B cell (primary cell): ENCODE data around the gene COL1A1. TPM values are rescaled to one million over a fixed set of nuclear protein-coding genes. Genes with fewer than 3 reads are reported as not detected.

Source experiments
- ATAC-seq: fragments of 200-7000 bp; cut with Tn5 transposase; one replicate; pipeline ENCODE4 v1.10.0; 2021; ENCODE audit warnings: low read depth, mild to moderate bottlenecking, moderate number of reproducible peaks, moderate library complexity
- CTCF ChIA-PET: fragments of 350-600 bp; sonication (Branson Sonifier 250); formaldehyde crosslinking; loops from one replicate; lab custom pipeline; 2021; ENCODE audit warnings: antibody characterized with exemption, inconsistent platforms; lab: Charles Lee
- POLR2A ChIA-PET: fragments of 350-600 bp; sonication (Branson Sonifier 250); formaldehyde crosslinking; loops from one replicate; lab custom pipeline; 2021; ENCODE audit warnings: antibody characterized with exemption; lab: Charles Lee
- DNase-seq: peaks from one replicate; pipeline ENCODE4 v3.0.0; 2013
- H2AFZ ChIP-seq: 2 replicates; pipeline ENCODE4 v1.6.1; 2012; ENCODE audit warnings: mild to moderate bottlenecking, low read depth, low read length; ENCODE audit not compliant: insufficient read depth, poor library complexity, severe bottlenecking
- H3K27ac ChIP-seq, 2 donors: 1 replicate in 1 of 2; 2 replicates in 1 of 2; pipeline ENCODE4 v1.5.1; 2012 to 2013; ENCODE audit warnings: low read length in 2 of 2, mild to moderate bottlenecking in 2 of 2, moderate library complexity in 1 of 2
- H3K27me3 ChIP-seq, 4 experiments: fragments of 200-600 bp in 1 of 4; sonication (generic) in 1 of 4; replicated peaks in 1 of 4; 1 replicate in 2 of 4; 2 replicates in 2 of 4; pipeline versions ENCODE4 v1.6.1 to v1.7.0; 2013 to 2016; ENCODE audit warnings: low read length in 3 of 4, mild to moderate bottlenecking in 2 of 4, mixed read lengths in 1 of 4, moderate library complexity in 1 of 4; ENCODE audit not compliant: insufficient read depth in 4 of 4, control insufficient read depth in 3 of 4; ENCODE audit errors: control extremely low read depth in 1 of 4
- H3K36me3 ChIP-seq, 2 experiments: replicated peaks in 1 of 2; 1 replicate in 1 of 2; 2 replicates in 1 of 2; pipeline versions ENCODE4 v1.6.1 to v1.7.1; 2013; ENCODE audit warnings: low read length in 1 of 2; ENCODE audit not compliant: insufficient read depth in 2 of 2, control insufficient read depth in 1 of 2; ENCODE audit errors: control extremely low read depth in 1 of 2, extremely low read depth in 1 of 2
- H3K4me1 ChIP-seq, 2 donors: fragments of 200-600 bp in 1 of 2; sonication (generic) in 1 of 2; 1 replicate in 1 of 2; 2 replicates in 1 of 2; pipeline versions ENCODE4 v1.5.1 to v1.6.1; 2013 to 2017; ENCODE audit warnings: low read length in 2 of 2; ENCODE audit not compliant: control insufficient read depth in 2 of 2, insufficient read depth in 2 of 2
- H3K4me2 ChIP-seq: replicated peaks from 2 replicates; pipeline ENCODE3; 2012; ENCODE audit warnings: mild to moderate bottlenecking, low read depth, low read length; ENCODE audit not compliant: poor library complexity, severe bottlenecking
- H3K4me3 ChIP-seq, 5 experiments: fragments of 200-600 bp in 1 of 5; sonication (generic) in 1 of 5; 1 replicate in 3 of 5; 2 replicates in 2 of 5; pipeline versions ENCODE4 v1.5.1 to v1.7.0; 2011 to 2016; ENCODE audit warnings: low read length in 4 of 5, mild to moderate bottlenecking in 4 of 5, low read depth in 2 of 5, control low read depth in 1 of 5, moderate library complexity in 1 of 5; ENCODE audit not compliant: insufficient read depth in 1 of 5; ENCODE audit errors: control extremely low read depth in 1 of 5, extremely low read depth in 1 of 5
- H3K79me2 ChIP-seq: fragments of 200-600 bp; sonication (generic); one replicate; pipeline ENCODE4 v1.6.0; 2016; ENCODE audit warnings: low read length; ENCODE audit not compliant: control insufficient read depth, insufficient read depth
- H3K9ac ChIP-seq: fragments of 200-600 bp; sonication (generic); 2 replicates; pipeline ENCODE4 v1.6.1; 2017; ENCODE audit warnings: mild to moderate bottlenecking, low read length, moderate library complexity
- H3K9me3 ChIP-seq, 3 donors: one replicate each; pipeline versions ENCODE4 v1.6.1 to v1.7.1; 2013; ENCODE audit warnings: low read length in 2 of 3; ENCODE audit not compliant: control insufficient read depth in 2 of 3, insufficient read depth in 1 of 3; ENCODE audit errors: control extremely low read depth in 1 of 3
- H4K20me1 ChIP-seq: 2 replicates; pipeline ENCODE4 v1.6.0; 2012; ENCODE audit warnings: mild to moderate bottlenecking, low read length; ENCODE audit not compliant: insufficient read depth, control insufficient read depth, poor library complexity, severe bottlenecking
- H3K27ac Mint-ChIP-seq: one replicate; pipeline ENCODE4 v1.8.0; 2021; ENCODE audit warnings: mixed read lengths
- H3K27me3 Mint-ChIP-seq: one replicate; pipeline ENCODE4 v1.8.0; 2021; ENCODE audit warnings: mixed read lengths
- H3K4me1 Mint-ChIP-seq: one replicate; pipeline ENCODE4 v1.8.0; 2021; ENCODE audit warnings: mixed read lengths
- H3K4me3 Mint-ChIP-seq: one replicate; pipeline ENCODE4 v1.8.0; 2021; ENCODE audit warnings: mixed read lengths
- H3K9me3 Mint-ChIP-seq: one replicate; pipeline ENCODE4 v1.8.0; 2022; ENCODE audit warnings: mixed read lengths; ENCODE audit not compliant: insufficient read depth
- EZH2 ChIP-seq: IDR thresholded peaks from 2 replicates; pipeline ENCODE4 v1.6.1; 2012; ENCODE audit warnings: borderline replicate concordance, low read depth, mild to moderate bottlenecking, moderate library complexity, low read length; ENCODE audit not compliant: insufficient read depth, poor library complexity, severe bottlenecking
- WGBS: methylation state at CpG from one replicate; pipeline ENCODE4 v1.1.5; 2013; ENCODE audit warnings: missing lambda C conversion rate; ENCODE audit not compliant: insufficient coverage; 5-methylcytosine and 5-hydroxymethylcytosine counted together
- intact Hi-C: fragments of 100-400 bp; cut with micrococcal nuclease; formaldehyde crosslinking; loops from one replicate; pipeline ENCODE4 v1.10.0; 2022
- polyA plus RNA-seq: library from polyadenylated mRNA; depleted of rRNA; stranded (reverse); fragments of >200 nt; gene quantifications from 2 replicates; pipeline ENCODE4 v1.2.3, GENCODE V29; 2012
- total RNA-seq, 2 donors: library from RNA; stranded (reverse); fragments of 120-200 nt in 1 of 2; gene quantifications; 1 replicate in 1 of 2; 2 replicates in 1 of 2; pipeline versions ENCODE4 v1.2.3 to v1.2.4, GENCODE V29; 2013 to 2022
- TF ChIP-seq, protein P1 (sequence below): fragments of 200-600 bp; IDR thresholded peaks from one replicate; pipeline ENCODE4 v1.8.0; 2022; ENCODE audit warnings: antibody characterized with exemption, mild to moderate bottlenecking

COL1A1 gene
- total and polyA plus RNA-seq, 2 donors (not counting 1 experiment from before 2014, with no cell fraction given): 0.66 to 9.1 TPM

DNA sequence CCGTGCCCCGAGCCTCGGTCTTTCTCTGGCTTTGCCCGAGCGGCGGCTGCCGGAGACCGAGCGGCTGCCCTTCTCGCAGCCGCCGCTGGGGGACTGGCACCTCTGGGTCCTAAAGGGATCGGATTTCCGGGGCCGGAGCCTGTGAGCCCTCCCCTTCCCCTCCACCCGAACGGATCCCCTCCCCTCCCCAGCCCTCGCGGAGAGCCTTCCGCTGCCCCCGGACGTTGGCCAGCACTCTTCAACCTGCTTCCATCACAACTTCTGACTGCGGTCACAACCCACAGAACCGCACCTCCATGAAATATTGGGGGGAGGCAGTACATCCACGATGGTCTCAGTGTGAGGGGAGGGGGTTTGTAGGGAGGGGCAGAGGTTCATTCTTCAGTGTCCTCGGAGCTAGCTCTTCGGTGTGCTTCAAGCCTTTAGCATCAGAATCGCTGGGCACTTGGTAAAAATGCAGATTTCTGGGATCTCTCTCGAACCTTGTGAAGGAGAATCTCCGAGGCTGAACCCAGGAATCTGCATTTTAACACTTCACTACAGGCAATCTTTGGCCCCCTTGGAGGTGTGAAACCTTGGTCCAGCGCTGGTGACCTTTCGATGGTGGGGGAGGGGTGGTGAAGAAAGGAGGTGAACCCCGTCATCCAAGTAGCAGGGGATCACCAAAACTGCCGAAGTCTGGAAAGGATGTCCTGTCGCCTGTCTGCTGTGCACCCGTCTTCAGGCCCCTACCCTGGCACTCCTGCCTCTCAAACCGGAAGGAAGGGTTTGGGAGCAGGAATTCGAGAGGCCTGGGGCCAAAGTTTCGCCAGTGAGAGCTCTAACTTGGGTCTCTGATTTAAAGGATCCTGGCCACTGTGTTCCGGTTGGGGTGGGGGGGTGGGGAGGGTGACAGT is 50.1 kb downstream of the COL1A1 start:
- DNase-seq (peak; percentile 90), ATAC-seq (peak; percentile 48)
- Mint-ChIP-seq H3K4me1 (peaks cover 37% of the 10 kb centered on the region), H3K4me3 (peak overlapping the region; percentile 95), H3K9me3 (no peaks in the 10 kb centered on the region), H3K27ac (peak overlapping the region; percentile 94), H3K27me3 (no peaks in the 10 kb centered on the region)
- no peak for TF ChIP-seq EZH2
- TF ChIP-seq, protein P1, sequence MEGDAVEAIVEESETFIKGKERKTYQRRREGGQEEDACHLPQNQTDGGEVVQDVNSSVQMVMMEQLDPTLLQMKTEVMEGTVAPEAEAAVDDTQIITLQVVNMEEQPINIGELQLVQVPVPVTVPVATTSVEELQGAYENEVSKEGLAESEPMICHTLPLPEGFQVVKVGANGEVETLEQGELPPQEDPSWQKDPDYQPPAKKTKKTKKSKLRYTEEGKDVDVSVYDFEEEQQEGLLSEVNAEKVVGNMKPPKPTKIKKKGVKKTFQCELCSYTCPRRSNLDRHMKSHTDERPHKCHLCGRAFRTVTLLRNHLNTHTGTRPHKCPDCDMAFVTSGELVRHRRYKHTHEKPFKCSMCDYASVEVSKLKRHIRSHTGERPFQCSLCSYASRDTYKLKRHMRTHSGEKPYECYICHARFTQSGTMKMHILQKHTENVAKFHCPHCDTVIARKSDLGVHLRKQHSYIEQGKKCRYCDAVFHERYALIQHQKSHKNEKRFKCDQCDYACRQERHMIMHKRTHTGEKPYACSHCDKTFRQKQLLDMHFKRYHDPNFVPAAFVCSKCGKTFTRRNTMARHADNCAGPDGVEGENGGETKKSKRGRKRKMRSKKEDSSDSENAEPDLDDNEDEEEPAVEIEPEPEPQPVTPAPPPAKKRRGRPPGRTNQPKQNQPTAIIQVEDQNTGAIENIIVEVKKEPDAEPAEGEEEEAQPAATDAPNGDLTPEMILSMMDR: peak; percentile 60
- intact Hi-C loops: loop anchor here (1.0 kb wide), 1 partner anchor 10 kb away; no protein-coding TSS in a partner anchor
- H3K4me1 ChIP-seq: peaks cover 17 to 46% of the 10 kb centered on the region in 2 donors
- H3K27ac ChIP-seq: peak overlapping the region; percentile 48 to 75
- peak overlapping the region; percentile 70 to 97 (median 85) for H3K4me3 ChIP-seq
- H3K36me3 ChIP-seq: peaks cover 0 to 3% of the 10 kb centered on the region in 2 experiments
- peak overlapping the region; percentile 92 for H3K4me2 ChIP-seq
- peaks cover 38% of the 10 kb centered on the region for H4K20me1 ChIP-seq
- ChIA-PET CTCF (interaction anchor here (0.6 to 4.2 kb wide), 12 partner anchors 10 to 58 kb away, joined by 3 to 65 read pairs (median 10); partner anchors contain the start of gene PDK2), POLR2A (interaction anchor here (0.6 to 3.8 kb wide), 7 partner anchors 10 to 333 kb away, joined by 3 to 22 read pairs (median 6); partner anchors contain the start of gene PDK2)
- H3K79me2 ChIP-seq: peaks cover 45% of the 10 kb centered on the region
- no peaks in the 10 kb centered on the region for H3K27me3 ChIP-seq
- peak overlapping the region; percentile 70 for H2AFZ ChIP-seq
- WGBS: 0% methylated on average over 27 of the region's 40 CpGs
- peak overlapping the region; percentile 95 for H3K9ac ChIP-seq
- no peaks in the 10 kb centered on the region for H3K9me3 ChIP-seq
